Measurements from ENCODE around the gene MLLT3.

The MLLT3 gene

DNA sequence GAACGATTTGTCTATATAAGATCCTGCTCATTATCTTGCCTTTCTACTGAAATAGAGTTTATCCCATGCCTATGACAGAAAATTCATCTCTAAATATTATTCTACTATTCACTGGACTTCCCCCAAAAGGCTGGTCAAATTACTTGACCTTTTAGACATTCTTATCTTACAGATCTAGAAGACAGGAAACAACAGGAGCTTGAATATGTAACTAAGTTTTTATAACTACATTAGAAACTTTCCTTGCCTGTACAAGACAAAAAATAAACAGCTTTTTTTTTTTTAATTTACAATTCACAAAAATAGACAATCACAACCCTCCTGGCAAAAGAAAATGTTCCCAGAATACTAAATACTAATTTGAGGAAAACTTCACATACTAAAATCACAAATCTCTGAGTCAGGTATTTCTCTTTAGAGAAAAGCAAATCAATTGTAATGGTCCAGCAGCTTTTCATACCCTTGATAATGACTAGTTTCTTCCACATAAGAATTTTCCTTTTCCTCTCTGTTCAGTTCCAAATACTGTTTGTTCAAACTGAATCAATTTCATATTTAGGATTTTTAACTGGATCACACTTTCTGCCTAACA is 68.6 kb downstream of the MLLT3 start:
- no peak for DNase-seq
- TF ChIP-seq CTCF (IDR thresholded peaks at IDR 0.05; ENCODE audit: low read depth, low read length), result no peak

DNA sequence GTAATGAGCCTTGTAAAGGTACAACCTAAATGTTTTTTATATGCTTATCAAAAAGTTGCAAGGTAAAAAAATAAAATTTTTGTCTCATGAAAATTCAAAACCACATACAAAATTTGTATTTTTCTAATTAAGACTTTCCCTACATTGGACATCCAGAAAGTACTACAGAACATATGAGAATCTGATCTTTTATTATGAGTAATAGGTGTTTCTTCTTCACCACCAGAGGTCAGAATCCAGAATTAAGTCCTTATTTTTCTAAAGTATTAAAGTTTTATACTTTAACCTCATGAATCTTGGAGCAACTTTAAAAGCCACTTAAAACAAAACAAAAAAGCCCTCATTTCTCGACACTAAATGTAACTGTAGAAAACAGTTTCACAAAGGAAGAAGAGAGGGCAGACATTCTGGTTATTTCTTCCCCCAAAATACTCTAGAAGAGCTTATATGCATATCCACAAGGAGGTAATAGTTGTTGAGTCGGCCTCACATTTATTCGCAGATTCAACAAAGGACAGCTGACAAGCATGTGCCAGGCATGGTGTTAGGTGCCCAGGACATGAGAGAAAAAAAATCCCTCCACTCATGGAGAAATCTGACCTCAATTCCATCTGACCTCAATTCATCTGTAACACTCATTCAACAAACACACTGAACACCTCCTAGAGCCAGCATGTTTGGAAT is 69.3 kb downstream of the MLLT3 start:
- no peaks in the 10 kb centered on the region for H3K9me3 ChIP-seq
- peak; percentile 21; the same call in 1 of the 2 replicates for TF ChIP-seq CTCF (IDR thresholded peaks at IDR 0.05; ENCODE audit: low read depth, low read length)

More for the DNA sequence above, 68.6 kb downstream of the MLLT3 start:
- Histone ChIP-seq H3K4me3 (ENCODE audit: low read depth, low read length) (no peak overlapping the region), H3K36me3 (no peaks in the 10 kb centered on the region), H3K9me3 (no peaks in the 10 kb centered on the region), H3K27me3 (no peaks in the 10 kb centered on the region), H3K4me1 (0 out of 2 replicates have a peak, but pooled peaks cover 3% of the 10 kb centered on the region)

DNA sequence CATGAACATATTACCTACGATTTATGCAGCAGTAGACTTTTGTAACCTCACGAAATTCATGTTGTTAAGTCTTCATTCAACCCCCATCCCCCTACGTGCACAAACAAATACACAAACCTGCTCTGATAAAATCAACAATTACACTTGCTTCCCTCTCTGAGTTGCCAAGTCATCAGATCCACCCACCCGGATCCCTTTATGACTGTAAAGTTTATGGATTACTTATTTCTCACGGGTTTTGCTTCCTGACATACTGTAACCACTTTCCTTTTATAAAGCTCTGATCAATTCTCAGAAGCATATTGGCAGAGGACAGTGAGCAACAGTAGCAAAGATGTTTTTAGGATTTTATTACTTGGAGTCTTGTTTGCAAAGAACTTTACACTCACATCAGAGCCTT is 70.5 kb downstream of the MLLT3 start:
- Histone ChIP-seq H3K27me3 (no peaks in the 10 kb centered on the region), H3K9me3 (no peaks in the 10 kb centered on the region), H3K36me3 (no peaks in the 10 kb centered on the region), H3K4me1 (0 out of 2 replicates have a peak, but pooled peaks cover 3% of the 10 kb centered on the region), H3K4me3 (ENCODE audit: low read depth, low read length) (no peak overlapping the region)
- no peak for TF ChIP-seq CTCF (IDR thresholded peaks at IDR 0.05; ENCODE audit: low read depth, low read length)
- no peak for DNase-seq

More for the DNA sequence above, 69.3 kb downstream of the MLLT3 start:
- DNase-seq, result no peak
- no peaks in the 10 kb centered on the region for H3K36me3 ChIP-seq
- no peaks in the 10 kb centered on the region for H3K27me3 ChIP-seq
- 0 out of 2 replicates have a peak, but pooled peaks cover 3% of the 10 kb centered on the region for H3K4me1 ChIP-seq
- no peak overlapping the region for H3K4me3 ChIP-seq (ENCODE audit: low read depth, low read length)

GRCh38 chr9:20551236-20551635 is 71.1 kb downstream of the MLLT3 start:
- no peaks in the 10 kb centered on the region for H3K36me3 ChIP-seq
- DNase-seq, result no peak
- no peak for TF ChIP-seq CTCF (IDR thresholded peaks at IDR 0.05; ENCODE audit: low read depth, low read length)
- no peaks in the 10 kb centered on the region for H3K27me3 ChIP-seq
- 0 out of 2 replicates have a peak, but pooled peaks cover 3% of the 10 kb centered on the region for H3K4me1 ChIP-seq
- H3K9me3 ChIP-seq, result no peaks in the 10 kb centered on the region
- no peak overlapping the region for H3K4me3 ChIP-seq (ENCODE audit: low read depth, low read length)

DNA sequence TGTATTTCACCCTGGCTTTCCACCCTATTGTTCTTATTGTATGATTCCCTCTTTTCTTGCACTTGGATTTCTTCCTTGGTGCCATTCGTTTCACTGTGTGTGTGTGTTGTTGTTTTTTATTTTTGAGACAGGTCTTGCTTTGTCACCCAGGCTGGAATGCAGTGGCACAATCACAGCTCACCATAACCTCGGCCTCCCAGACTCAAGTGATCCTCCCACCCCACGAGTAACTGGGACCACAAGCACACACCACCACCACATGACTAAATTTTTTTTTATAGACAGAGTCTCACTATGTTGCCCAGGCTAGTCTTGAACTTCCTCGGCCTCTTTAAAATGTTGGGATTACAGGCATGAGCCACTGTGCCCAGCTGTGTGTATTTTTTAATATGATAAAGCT is 72.0 kb downstream of the MLLT3 start:
- H3K4me3 ChIP-seq (ENCODE audit: low read depth, low read length), result no peak overlapping the region
- DNase-seq, result no peak
- no peaks in the 10 kb centered on the region for H3K9me3 ChIP-seq
- 0 out of 2 replicates have a peak, but pooled peaks cover 3% of the 10 kb centered on the region for H3K4me1 ChIP-seq
- no peaks in the 10 kb centered on the region for H3K27me3 ChIP-seq
- no peaks in the 10 kb centered on the region for H3K36me3 ChIP-seq
- TF ChIP-seq CTCF (IDR thresholded peaks at IDR 0.05; ENCODE audit: low read depth, low read length), result no peak

DNA sequence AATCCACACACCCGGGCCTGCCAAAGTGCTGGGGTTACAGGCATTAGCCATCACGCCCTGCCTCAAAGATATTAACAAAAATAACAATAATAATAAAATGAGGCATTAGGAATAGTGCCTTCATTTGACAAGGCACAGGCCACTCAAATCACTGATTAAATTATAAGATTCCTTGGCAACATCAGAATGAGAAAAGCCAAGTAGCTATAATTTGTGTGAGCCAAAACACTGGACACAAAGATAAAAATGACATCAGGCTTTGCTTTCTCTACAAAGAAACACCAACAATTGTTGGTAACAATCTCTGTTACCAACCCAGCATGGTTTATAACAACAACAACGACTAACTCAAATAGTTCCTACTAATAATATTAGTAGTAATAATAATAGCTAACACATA is 73.2 kb downstream of the MLLT3 start:
- Histone ChIP-seq H3K27me3 (no peaks in the 10 kb centered on the region), H3K4me3 (ENCODE audit: low read depth, low read length) (no peak overlapping the region), H3K9me3 (no peaks in the 10 kb centered on the region), H3K4me1 (0 out of 2 replicates have a peak, but pooled peaks cover 3% of the 10 kb centered on the region), H3K36me3 (no peaks in the 10 kb centered on the region)
- TF ChIP-seq CTCF (IDR thresholded peaks at IDR 0.05; ENCODE audit: low read depth, low read length), result no peak
- DNase-seq, result no peak

Measured in BE2C (cell line).